NCI-H2029 (cell line): ENCODE measurements around the gene FASN.

Experiments
- DNase-seq: peaks from one replicate; lab custom pipeline; 2025; lab: John Stamatoyannopoulos, UW

The FASN gene

GRCh38 chr17:82101301-82101715 lies 3.3 kb upstream of the FASN start:
- no peak for DNase-seq

GRCh38 chr17:82100502-82101298 lies 2.7 kb upstream of the FASN start:
- DNase-seq: no peak

- DNase-seq: no peak
Observed at GRCh38 chr17:82098939-82099763, 1.1 kb upstream of the FASN start.

- no peak for DNase-seq
Observed at GRCh38 chr17:82097919-82098168, 192 bp downstream of the FASN start.

- no peak for DNase-seq
Observed at GRCh38 chr17:82097184-82097918, 685 bp downstream of the FASN start.

GRCh38 chr17:82096709-82097183 lies 1.3 kb downstream of the FASN start:
- DNase-seq: no peak

- DNase-seq: no peak
Observed at GRCh38 chr17:82095777-82096708, 2.0 kb downstream of the FASN start.

- no peak for DNase-seq
Observed at GRCh38 chr17:82094931-82095776, 2.9 kb downstream of the FASN start.

GRCh38 chr17:82092995-82093751 lies 4.9 kb downstream of the FASN start:
- no peak for DNase-seq

GRCh38 chr17:82092628-82092994 lies 5.4 kb downstream of the FASN start:
- DNase-seq: no peak

GRCh38 chr17:82092094-82092586 lies 5.9 kb downstream of the FASN start:
- DNase-seq: no peak

GRCh38 chr17:82091264-82092066 lies 6.6 kb downstream of the FASN start:
- no peak for DNase-seq

GRCh38 chr17:82090549-82091263 lies 7.3 kb downstream of the FASN start:
- no peak for DNase-seq

- DNase-seq: no peak
Observed at GRCh38 chr17:82089723-82090548, 8.1 kb downstream of the FASN start.

GRCh38 chr17:82088838-82089722 lies 9.0 kb downstream of the FASN start:
- DNase-seq: no peak
